PC-9 (cell line): ENCODE data around the gene CUZD1.

ENCODE experiments used
- EZH2 ChIP-seq: fragments of 200-600 bp; sonication (generic); IDR thresholded peaks from 2 replicates; pipeline ENCODE4 v1.8.0; 2017; ENCODE audit warnings: antibody characterized with exemption, low read depth
- TF ChIP-seq, protein P1 (sequence below): fragments of 200-600 bp; sonication (generic); conservative IDR thresholded peaks from 2 replicates; pipeline ENCODE4 v1.6.1; 2017; ENCODE audit warnings: mixed run types, antibody characterized with exemption, mild to moderate bottlenecking, moderate library complexity

- TF ChIP-seq EZH2 = no peak
- TF ChIP-seq, protein P1, sequence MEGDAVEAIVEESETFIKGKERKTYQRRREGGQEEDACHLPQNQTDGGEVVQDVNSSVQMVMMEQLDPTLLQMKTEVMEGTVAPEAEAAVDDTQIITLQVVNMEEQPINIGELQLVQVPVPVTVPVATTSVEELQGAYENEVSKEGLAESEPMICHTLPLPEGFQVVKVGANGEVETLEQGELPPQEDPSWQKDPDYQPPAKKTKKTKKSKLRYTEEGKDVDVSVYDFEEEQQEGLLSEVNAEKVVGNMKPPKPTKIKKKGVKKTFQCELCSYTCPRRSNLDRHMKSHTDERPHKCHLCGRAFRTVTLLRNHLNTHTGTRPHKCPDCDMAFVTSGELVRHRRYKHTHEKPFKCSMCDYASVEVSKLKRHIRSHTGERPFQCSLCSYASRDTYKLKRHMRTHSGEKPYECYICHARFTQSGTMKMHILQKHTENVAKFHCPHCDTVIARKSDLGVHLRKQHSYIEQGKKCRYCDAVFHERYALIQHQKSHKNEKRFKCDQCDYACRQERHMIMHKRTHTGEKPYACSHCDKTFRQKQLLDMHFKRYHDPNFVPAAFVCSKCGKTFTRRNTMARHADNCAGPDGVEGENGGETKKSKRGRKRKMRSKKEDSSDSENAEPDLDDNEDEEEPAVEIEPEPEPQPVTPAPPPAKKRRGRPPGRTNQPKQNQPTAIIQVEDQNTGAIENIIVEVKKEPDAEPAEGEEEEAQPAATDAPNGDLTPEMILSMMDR = no peak
These were observed 38.5 kb upstream of the CUZD1 start for GRCh38 chr10:122884166-122884565.
